Measurements from ENCODE around the gene VWF.
A peak's percentile ranks its signal among the peaks of the same experiment; 100 is the strongest.
"Not testable (repeated sequence)": the region's sequence is repeated elsewhere in the genome, so short reads cannot be mapped to it uniquely, and the experiment has no call there.

Gene VWF

GRCh38 chr12:6146509-6146908 is 22.0 kb upstream of the VWF start:
- DNase-seq, result no peak

GRCh38 chr12:6145564-6145963 is 21.1 kb upstream of the VWF start:
- no peak for DNase-seq

GRCh38 chr12:6143303-6143675 is 18.8 kb upstream of the VWF start:
- DNase-seq, result no peak

GRCh38 chr12:6142368-6143302 is 18.2 kb upstream of the VWF start:
- DNase-seq, result not testable (repeated sequence)

DNA sequence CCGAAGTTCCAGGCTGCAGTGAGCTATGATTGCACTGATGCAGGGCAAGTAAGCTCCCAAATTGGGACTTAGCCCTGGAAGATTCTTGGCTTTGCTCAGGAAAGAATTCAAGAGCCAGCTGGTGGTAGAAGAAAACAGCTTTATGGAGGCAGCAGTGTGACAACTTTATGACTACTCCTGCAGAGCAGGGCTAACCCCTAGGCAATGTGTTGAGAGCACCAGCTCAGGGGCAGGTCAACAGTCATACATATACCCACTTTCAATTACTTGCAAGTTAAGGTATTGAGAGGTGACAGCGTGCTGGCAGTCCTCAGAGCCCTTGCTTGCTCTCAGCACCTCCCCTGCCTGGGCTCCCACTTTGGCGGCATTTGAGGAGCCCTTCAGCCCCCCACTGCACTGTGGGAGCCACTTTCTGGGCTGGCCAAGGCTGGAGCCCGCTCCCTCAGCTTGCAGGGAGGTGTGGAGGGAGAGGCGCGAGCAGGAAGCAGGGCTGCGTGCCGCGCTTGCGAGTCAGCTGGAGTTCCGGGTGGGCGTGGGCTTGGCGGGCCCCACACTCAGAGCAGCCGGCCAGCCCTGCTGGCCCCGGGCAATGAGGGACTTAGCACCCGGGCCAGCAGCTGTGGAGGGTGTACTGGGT is 17.4 kb upstream of the VWF start:
- DNase-seq, result not testable (repeated sequence)

- DNase-seq, result peak in 2 of 51 donors; percentile 15 to 16
Measured at GRCh38 chr12:6140651-6141447, 16.4 kb upstream of the VWF start.

DNA sequence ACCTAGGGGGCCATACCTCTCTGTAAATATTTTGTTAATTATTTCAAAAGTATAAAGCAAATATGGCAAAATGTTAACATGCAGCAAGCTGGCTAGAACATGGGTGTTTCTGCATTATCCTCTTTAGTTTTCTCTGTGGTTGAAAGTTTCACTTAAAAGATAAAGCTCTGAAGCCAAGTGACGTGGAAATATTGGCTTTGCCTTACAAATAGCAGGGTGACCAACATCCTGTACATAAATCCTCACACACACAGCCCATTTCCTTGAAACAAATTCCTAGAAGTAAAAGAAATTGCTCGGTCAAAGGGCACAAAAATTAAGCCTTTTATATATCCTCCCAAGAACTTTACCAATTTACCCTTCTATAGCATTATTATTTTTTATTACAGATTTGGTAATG is 10.6 kb upstream of the VWF start:
- no peak for DNase-seq

DNA sequence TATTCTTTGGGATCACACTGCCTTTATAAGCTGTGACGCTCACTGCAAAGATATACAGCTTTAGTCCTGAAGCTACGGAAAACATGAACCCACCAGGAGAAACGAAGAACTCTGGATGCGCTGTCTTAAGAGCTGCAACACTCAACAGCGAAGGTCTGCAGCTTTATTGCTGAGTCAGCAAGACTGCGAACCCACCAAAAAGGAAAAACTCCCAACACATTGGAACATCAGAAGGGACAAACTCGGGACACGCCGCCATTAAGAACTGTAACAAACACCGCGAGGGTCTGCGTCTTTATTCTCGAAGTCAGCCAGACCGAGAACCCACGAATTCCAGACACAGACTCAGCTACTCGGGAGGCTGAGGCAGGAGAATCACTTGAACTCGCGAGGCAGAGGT is 9.2 kb upstream of the VWF start:
- no peak for DNase-seq

DNA sequence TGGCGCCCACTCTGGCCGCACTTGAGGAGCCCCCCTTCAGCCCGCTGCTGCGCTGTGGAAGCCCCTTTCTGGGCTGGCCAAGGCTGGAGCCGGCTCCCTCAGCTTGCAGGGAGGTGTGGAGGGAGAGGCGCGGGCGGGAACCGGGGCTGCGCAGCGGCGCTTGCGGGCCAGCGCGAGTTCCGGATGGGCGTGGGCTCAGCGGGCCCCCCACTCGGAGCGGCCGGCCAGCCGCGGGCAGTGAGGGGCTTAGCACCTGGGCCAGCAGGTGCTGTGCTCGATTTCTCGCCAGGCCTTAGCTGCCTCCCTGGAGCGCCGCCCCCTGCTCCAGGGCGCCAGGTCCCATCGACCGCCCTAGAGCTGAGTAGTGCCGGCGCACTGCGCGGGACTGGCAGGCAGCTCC is 8.0 kb upstream of the VWF start:
- DNase-seq, result no peak

DNA sequence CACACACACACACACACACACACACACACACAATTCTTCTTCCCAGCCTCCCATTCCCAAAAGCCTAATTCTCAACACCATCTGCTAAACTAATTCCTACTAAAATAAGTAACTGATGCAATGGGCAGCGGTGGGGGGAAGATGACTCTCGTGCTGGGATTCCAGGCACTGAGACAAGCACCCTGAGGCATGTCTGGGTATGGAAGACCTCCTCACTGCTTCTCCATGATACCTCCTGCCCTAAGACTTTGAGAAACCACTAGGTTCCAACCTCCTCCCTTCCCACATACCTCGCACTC is 789 bp upstream of the VWF start:
- DNase-seq, result no peak

- no peak for DNase-seq
Measured at GRCh38 chr12:6123258-6123657, 1.2 kb downstream of the VWF start.

DNA sequence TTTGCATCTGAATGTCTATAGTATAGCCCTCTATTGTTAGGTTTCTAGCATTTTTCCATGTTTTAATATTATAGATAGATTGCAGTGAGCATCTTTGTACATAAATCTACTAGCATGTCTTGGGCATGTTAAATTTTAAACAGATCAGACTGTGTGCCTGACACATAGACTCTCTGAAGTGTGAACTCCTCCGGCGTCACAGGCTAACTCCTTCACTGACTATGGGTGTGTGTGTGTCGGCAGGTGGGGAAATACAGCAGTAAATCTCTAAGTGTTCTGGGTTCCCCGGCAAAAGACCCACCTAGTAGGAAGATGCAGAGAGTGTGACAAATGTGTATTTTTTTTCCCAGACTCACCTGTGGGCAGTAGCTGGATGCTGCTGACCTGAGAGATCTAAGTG is 2.3 kb downstream of the VWF start:
- no peak for DNase-seq

DNA sequence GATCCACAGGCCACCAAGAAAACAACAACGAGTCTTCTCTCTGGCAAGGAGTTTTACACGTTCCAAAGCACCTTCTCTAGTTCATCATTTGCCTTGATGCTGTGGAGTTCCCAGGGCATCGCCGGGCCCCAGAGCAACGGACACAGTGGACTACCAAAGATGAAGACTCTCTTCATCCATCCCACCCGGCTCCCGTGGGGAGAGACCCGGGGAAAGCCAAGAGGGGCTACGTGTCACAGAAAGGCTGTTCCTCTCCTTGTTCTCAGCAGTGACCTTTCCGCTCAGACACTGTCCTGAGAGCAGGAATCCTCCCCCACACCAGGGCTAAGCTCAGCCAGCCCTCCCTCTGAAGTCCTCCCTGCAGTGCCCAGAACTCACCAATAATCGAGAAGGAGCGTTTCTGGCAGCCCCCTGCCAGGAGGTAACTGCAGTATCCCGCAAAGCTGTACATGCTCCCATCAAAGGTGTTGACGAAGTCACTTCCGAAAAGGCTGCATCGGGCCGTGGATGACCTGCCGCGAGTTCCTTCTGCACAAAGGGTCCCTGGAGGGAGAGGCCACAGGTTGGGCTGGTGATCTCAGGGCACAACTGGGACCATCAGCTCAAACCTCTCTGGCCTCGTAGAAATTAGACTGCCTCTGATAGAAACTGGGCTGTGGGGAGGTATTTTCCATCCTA is 3.5 kb downstream of the VWF start:
- no peak for DNase-seq

DNA sequence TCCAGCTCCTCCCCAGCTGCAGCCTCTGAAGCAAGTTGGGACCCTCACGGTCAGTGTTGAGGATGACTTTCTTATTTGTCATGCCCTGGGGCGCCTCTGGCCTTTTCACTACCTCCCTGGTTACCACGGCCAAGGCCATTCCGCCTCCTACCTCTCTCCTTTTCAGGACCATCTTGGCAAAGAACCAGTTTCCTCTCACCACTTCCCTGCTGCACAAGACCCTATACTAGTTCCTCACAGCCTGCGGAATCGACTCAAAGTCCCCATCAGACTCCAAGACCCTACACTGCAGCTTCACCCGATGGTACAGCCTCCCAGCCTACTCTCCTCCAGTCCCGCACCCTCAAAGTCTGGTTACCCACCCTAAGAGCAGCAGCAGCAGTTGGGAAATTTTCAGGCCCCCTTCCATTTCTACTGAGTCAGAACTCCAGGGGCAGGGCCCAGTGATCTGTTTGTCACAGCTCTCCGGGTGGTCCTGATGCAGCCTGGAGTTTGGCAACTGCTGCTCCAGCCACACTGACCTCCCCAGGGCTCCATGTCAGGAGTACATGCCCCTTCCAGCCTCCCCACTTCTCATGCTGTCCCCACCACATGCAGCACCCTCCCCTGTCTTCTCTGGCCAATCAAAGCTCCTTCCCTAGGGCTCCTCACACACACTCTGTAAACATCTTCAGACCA is 5.4 kb downstream of the VWF start:
- no peak for DNase-seq

DNA sequence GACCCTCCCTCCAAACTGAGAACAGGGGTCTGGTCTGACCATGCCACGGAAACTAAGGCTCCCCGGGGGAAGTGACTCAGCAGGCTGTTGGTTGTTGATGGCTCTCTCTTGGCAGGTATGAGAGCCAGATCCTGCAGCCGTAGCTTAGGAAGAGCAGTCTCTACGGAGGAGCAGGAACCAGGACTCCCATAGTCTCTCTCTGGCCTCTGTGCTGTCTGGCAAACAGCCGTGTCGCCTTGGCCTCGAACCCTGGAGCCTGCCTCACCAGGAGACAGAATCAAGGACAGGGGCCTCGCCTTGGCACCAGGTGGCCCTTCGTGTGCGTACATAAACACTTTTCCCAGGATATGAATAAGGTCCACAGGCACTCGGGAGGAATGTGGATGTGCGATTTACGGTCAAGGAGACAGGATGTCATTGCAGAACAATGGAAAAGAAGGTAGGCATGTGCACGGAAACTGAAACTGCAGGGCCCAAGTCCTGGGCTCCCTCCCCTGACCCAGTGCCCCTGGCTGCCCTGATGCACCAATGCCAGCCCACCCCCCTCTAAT is 7.9 kb downstream of the VWF start:
- no peak for DNase-seq

- no peak for DNase-seq
Measured at GRCh38 chr12:6115389-6115788, 9.1 kb downstream of the VWF start.

- DNase-seq, result no peak
Measured at GRCh38 chr12:6114476-6114870, 10.0 kb downstream of the VWF start.

DNA sequence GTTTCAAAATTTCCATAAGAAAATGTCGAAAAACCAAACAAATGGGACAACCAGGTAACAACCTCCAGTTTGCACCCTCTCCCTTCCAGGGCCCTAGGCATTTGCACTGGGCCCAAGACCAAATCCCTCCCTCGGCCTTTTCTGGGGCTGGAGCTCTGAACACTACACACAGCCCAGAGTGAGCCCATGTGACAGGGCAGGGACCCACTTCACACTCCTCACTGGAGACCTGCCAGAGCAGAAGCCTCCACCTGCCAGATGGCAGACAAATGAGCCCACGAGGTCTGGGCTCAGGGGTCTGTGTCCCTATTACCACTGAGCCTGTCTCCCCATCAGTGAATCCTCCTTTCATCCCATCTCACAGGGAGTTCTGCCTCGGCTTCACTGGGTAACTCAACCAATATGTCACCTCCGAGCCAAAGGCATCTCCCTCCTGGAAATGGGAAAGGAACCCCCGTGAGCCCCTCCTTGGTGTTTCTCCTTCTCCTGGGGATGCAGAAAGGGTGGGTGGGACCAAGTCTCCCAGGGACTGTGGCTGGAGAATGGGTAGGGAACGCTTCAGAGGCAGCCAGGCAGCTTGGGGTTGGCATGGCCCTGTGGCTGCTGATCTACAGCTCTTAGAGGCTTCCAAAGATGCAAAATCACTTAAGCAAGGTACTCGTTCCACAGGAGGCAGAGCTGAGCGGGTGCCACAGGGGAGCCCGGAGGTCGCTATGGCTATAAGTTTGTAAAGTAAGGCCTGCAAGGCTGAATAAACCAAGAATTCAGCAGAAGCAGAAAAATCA is 10.6 kb downstream of the VWF start:
- peak in 1 of 51 donors; percentile 3 for DNase-seq

DNA sequence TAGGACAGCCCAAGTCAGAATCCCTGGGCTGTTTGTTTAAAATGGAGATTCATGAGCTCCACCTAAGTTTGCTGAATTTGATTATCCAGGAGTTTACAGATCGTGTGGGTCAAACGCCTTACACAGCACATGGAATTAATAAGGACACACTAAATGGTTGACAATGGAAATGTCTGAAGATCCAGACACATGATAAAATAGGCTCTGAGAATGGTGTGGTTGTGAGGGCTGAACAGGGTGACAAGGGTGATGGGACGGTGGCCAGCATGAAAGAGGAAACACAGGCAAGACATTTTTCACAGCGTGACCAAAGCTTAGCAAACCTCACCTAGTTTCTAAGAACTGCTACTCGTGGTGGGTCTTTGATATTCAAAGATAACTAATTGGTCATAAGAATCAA is 12.5 kb downstream of the VWF start:
- DNase-seq, result no peak

GRCh38 chr12:6110006-6110405 is 14.5 kb downstream of the VWF start:
- DNase-seq, result no peak

Data from hypothalamus (tissue), 51 donors.